ENCODE data around the gene MTR. TPM values are rescaled to one million over a fixed set of nuclear protein-coding genes. Genes with fewer than 3 reads are reported as not detected.

The MTR gene
- total RNA-seq, 1 experiment from 2014 or later = 35.5 TPM

- no peak overlapping the region for H2BK15ac ChIP-seq (ENCODE audit: low read depth, low read length)
- H2AFZ ChIP-seq (ENCODE audit: low read length) = no peak overlapping the region
- no peak overlapping the region for H2BK20ac ChIP-seq (ENCODE audit: low read depth, low read length, poor library complexity, severe bottlenecking)
- no peak overlapping the region for H3K56ac ChIP-seq (ENCODE audit: insufficient read length, low read depth, low read length)
- Mint-ChIP-seq H3K27ac (no peak overlapping the region), H3K36me3 (ENCODE audit: insufficient read depth in 1 of 3, low read depth in 3 of 3) (peaks cover 8 to 53% (median 31%) of the 10 kb centered on the region in 3 experiments; a peak in 5 of 7 replicates), H3K9me3 (no peaks in the 10 kb centered on the region), H3K27me3 (ENCODE audit: low read depth) (no peaks in the 10 kb centered on the region), H3K4me3 (no peak overlapping the region), H3K4me1 (no peaks in the 10 kb centered on the region)
- no peaks in the 10 kb centered on the region for H3K79me2 ChIP-seq (ENCODE audit: insufficient read depth, low read length)
- H2BK120ac ChIP-seq (ENCODE audit: low read depth, low read length, poor library complexity, severe bottlenecking) = no peak overlapping the region
- no peak overlapping the region for H3K9ac ChIP-seq (ENCODE audit: extremely low read depth, insufficient read length, low read length)
- H2AK5ac ChIP-seq (ENCODE audit: insufficient read length, low read length) = no peak overlapping the region
- H3K18ac ChIP-seq (ENCODE audit: insufficient read length, low read depth, low read length) = no peak overlapping the region
- no peaks in the 10 kb centered on the region for H4K20me1 ChIP-seq (ENCODE audit: control insufficient read depth, insufficient read depth, insufficient read length)
- no peak overlapping the region for H3K4ac ChIP-seq (ENCODE audit: low read depth, low read length)
- TF ChIP-seq CTCF (conservative IDR thresholded peaks at IDR 0.05) = no peak
- H4K5ac ChIP-seq (ENCODE audit: insufficient read length, low read depth, low read length) = no peak overlapping the region
- DNase-seq = no peak
- H3K4me2 ChIP-seq (ENCODE audit: insufficient read depth, insufficient read length, low read length) = no peak overlapping the region
- H3K79me1 ChIP-seq (ENCODE audit: insufficient read depth, low read depth, low read length, poor library complexity, severe bottlenecking) = no peaks in the 10 kb centered on the region
- no peak overlapping the region for H3K14ac ChIP-seq (ENCODE audit: insufficient read depth, low read length)
- WGBS (ENCODE audit: extremely low coverage, insufficient read length, low lambda C conversion rate) = no CpG with 5 or more reads among the region's 4 CpGs
- no peaks in the 10 kb centered on the region for H3K9me3 ChIP-seq (ENCODE audit: control insufficient read depth, low read depth, low read length)
- H2BK12ac ChIP-seq (ENCODE audit: insufficient read length, low read depth, low read length) = no peak overlapping the region
- H3K27me3 ChIP-seq (ENCODE audit: insufficient read depth, low read length) = no peaks in the 10 kb centered on the region
- no peaks in the 10 kb centered on the region for H3K23me2 ChIP-seq (ENCODE audit: insufficient read length, low read depth, low read length, poor library complexity, severe bottlenecking)
- H3K23ac ChIP-seq (ENCODE audit: insufficient read length, low read depth, low read length) = no peak overlapping the region
- H2BK5ac ChIP-seq (ENCODE audit: insufficient read length, low read length) = no peak overlapping the region
- H4K8ac ChIP-seq (replicated peaks; ENCODE audit: insufficient read length, low read depth, low read length) = no peak overlapping the region
- H3K4me1 ChIP-seq (ENCODE audit: insufficient read depth, low read length) = no peaks in the 10 kb centered on the region
- no peak overlapping the region for H4K91ac ChIP-seq (ENCODE audit: insufficient read length, low read depth, low read length)
- H3T11ph ChIP-seq (ENCODE audit: low read length) = no peak overlapping the region
- H3K27ac ChIP-seq (ENCODE audit: insufficient read length, low read depth, low read length) = no peak overlapping the region
Observed at GRCh38 chr1:236837115-236837514, 42.0 kb downstream of the MTR start.
